ENCODE data around the gene DSCAML1.

DSCAML1 gene

GRCh38 chr11:117690484-117691217 is 106.4 kb downstream of the DSCAML1 start:
- no peak overlapping the region for H3K4me3 ChIP-seq (ENCODE audit: low read length)
- WGBS (ENCODE audit: insufficient coverage, insufficient read length): no CpG with 5 or more reads among the region's 8 CpGs
- H3K27ac ChIP-seq (ENCODE audit: low read length): no peak overlapping the region
- no peaks in the 10 kb centered on the region for H3K27me3 ChIP-seq (ENCODE audit: control insufficient read depth, insufficient read depth, low read length)
- H3K36me3 ChIP-seq (ENCODE audit: control insufficient read depth, insufficient read depth, low read length): no peaks in the 10 kb centered on the region
- H3K9me3 ChIP-seq (ENCODE audit: control insufficient read depth, insufficient read depth, low read length): no peaks in the 10 kb centered on the region
- no peaks in the 10 kb centered on the region for H3K4me1 ChIP-seq (ENCODE audit: control insufficient read depth, insufficient read depth, low read length)
- DNase-seq (ENCODE audit: low read depth, low spot score): no peak

GRCh38 chr11:117688255-117688797 is 108.7 kb downstream of the DSCAML1 start:
- no peak overlapping the region for H3K27ac ChIP-seq (ENCODE audit: low read length)
- H3K4me1 ChIP-seq (ENCODE audit: control insufficient read depth, insufficient read depth, low read length): no peaks in the 10 kb centered on the region
- DNase-seq (ENCODE audit: low read depth, low spot score): no peak
- H3K4me3 ChIP-seq (ENCODE audit: low read length): no peak overlapping the region
- H3K9me3 ChIP-seq (ENCODE audit: control insufficient read depth, insufficient read depth, low read length): no peaks in the 10 kb centered on the region
- no peaks in the 10 kb centered on the region for H3K36me3 ChIP-seq (ENCODE audit: control insufficient read depth, insufficient read depth, low read length)
- no peaks in the 10 kb centered on the region for H3K27me3 ChIP-seq (ENCODE audit: control insufficient read depth, insufficient read depth, low read length)
- WGBS (ENCODE audit: insufficient coverage, insufficient read length): no CpG with 5 or more reads among the region's 3 CpGs

GRCh38 chr11:117687776-117688175 is 109.2 kb downstream of the DSCAML1 start:
- no CpG with 5 or more reads among the region's 6 CpGs for WGBS (ENCODE audit: insufficient coverage, insufficient read length)
- H3K27ac ChIP-seq (ENCODE audit: low read length): no peak overlapping the region
- H3K27me3 ChIP-seq (ENCODE audit: control insufficient read depth, insufficient read depth, low read length): no peaks in the 10 kb centered on the region
- no peaks in the 10 kb centered on the region for H3K9me3 ChIP-seq (ENCODE audit: control insufficient read depth, insufficient read depth, low read length)
- DNase-seq (ENCODE audit: low read depth, low spot score): no peak
- no peaks in the 10 kb centered on the region for H3K4me1 ChIP-seq (ENCODE audit: control insufficient read depth, insufficient read depth, low read length)
- no peaks in the 10 kb centered on the region for H3K36me3 ChIP-seq (ENCODE audit: control insufficient read depth, insufficient read depth, low read length)
- no peak overlapping the region for H3K4me3 ChIP-seq (ENCODE audit: low read length)

GRCh38 chr11:117686711-117687110 is 110.3 kb downstream of the DSCAML1 start:
- H3K27ac ChIP-seq (ENCODE audit: low read length): no peak overlapping the region
- no peaks in the 10 kb centered on the region for H3K36me3 ChIP-seq (ENCODE audit: control insufficient read depth, insufficient read depth, low read length)
- H3K9me3 ChIP-seq (ENCODE audit: control insufficient read depth, insufficient read depth, low read length): no peaks in the 10 kb centered on the region
- no peaks in the 10 kb centered on the region for H3K27me3 ChIP-seq (ENCODE audit: control insufficient read depth, insufficient read depth, low read length)
- no peak overlapping the region for H3K4me3 ChIP-seq (ENCODE audit: low read length)
- H3K4me1 ChIP-seq (ENCODE audit: control insufficient read depth, insufficient read depth, low read length): no peaks in the 10 kb centered on the region
- WGBS (ENCODE audit: insufficient coverage, insufficient read length): no CpG with 5 or more reads among the region's 3 CpGs
- DNase-seq (ENCODE audit: low read depth, low spot score): no peak

- no peaks in the 10 kb centered on the region for H3K36me3 ChIP-seq (ENCODE audit: control insufficient read depth, insufficient read depth, low read length)
- peaks cover 5% of the 10 kb centered on the region for H3K4me1 ChIP-seq (ENCODE audit: control insufficient read depth, insufficient read depth, low read length)
- H3K9me3 ChIP-seq (ENCODE audit: control insufficient read depth, insufficient read depth, low read length): no peaks in the 10 kb centered on the region
- H3K27ac ChIP-seq (ENCODE audit: low read length): no peak overlapping the region
- no peaks in the 10 kb centered on the region for H3K27me3 ChIP-seq (ENCODE audit: control insufficient read depth, insufficient read depth, low read length)
- no CpG with 5 or more reads among the region's 6 CpGs for WGBS (ENCODE audit: insufficient coverage, insufficient read length)
- DNase-seq (ENCODE audit: low read depth, low spot score): no peak
- no peak overlapping the region for H3K4me3 ChIP-seq (ENCODE audit: low read length)
Measured at GRCh38 chr11:117685566-117685965, 111.5 kb downstream of the DSCAML1 start.

GRCh38 chr11:117684731-117685130 is 112.3 kb downstream of the DSCAML1 start:
- Histone ChIP-seq H3K36me3 (ENCODE audit: control insufficient read depth, insufficient read depth, low read length) (no peaks in the 10 kb centered on the region), H3K9me3 (ENCODE audit: control insufficient read depth, insufficient read depth, low read length) (no peaks in the 10 kb centered on the region), H3K4me3 (ENCODE audit: low read length) (no peak overlapping the region), H3K27me3 (ENCODE audit: control insufficient read depth, insufficient read depth, low read length) (no peaks in the 10 kb centered on the region), H3K27ac (ENCODE audit: low read length) (no peak overlapping the region), H3K4me1 (ENCODE audit: control insufficient read depth, insufficient read depth, low read length) (peaks cover 8% of the 10 kb centered on the region)
- no peak for DNase-seq (ENCODE audit: low read depth, low spot score)
- no CpG with 5 or more reads among the region's 4 CpGs for WGBS (ENCODE audit: insufficient coverage, insufficient read length)

- H3K36me3 ChIP-seq (ENCODE audit: control insufficient read depth, insufficient read depth, low read length): no peaks in the 10 kb centered on the region
- H3K4me3 ChIP-seq (ENCODE audit: low read length): no peak overlapping the region
- no peaks in the 10 kb centered on the region for H3K27me3 ChIP-seq (ENCODE audit: control insufficient read depth, insufficient read depth, low read length)
- peaks cover 10% of the 10 kb centered on the region for H3K4me1 ChIP-seq (ENCODE audit: control insufficient read depth, insufficient read depth, low read length)
- H3K27ac ChIP-seq (ENCODE audit: low read length): no peak overlapping the region
- no peak for DNase-seq (ENCODE audit: low read depth, low spot score)
- WGBS (ENCODE audit: insufficient coverage, insufficient read length): no CpG with 5 or more reads among the region's 3 CpGs
- H3K9me3 ChIP-seq (ENCODE audit: control insufficient read depth, insufficient read depth, low read length): no peaks in the 10 kb centered on the region
Measured at GRCh38 chr11:117684111-117684510, 112.9 kb downstream of the DSCAML1 start.

- Histone ChIP-seq H3K36me3 (ENCODE audit: control insufficient read depth, insufficient read depth, low read length) (no peaks in the 10 kb centered on the region), H3K4me1 (ENCODE audit: control insufficient read depth, insufficient read depth, low read length) (peaks cover 13% of the 10 kb centered on the region), H3K27ac (ENCODE audit: low read length) (no peak overlapping the region), H3K27me3 (ENCODE audit: control insufficient read depth, insufficient read depth, low read length) (no peaks in the 10 kb centered on the region), H3K9me3 (ENCODE audit: control insufficient read depth, insufficient read depth, low read length) (no peaks in the 10 kb centered on the region), H3K4me3 (ENCODE audit: low read length) (no peak overlapping the region)
- WGBS (ENCODE audit: insufficient coverage, insufficient read length): no CpG with 5 or more reads among the region's 1 CpG
- no peak for DNase-seq (ENCODE audit: low read depth, low spot score)
Measured at GRCh38 chr11:117681438-117681837, 115.6 kb downstream of the DSCAML1 start.

- Histone ChIP-seq H3K27ac (ENCODE audit: low read length) (no peak overlapping the region), H3K27me3 (ENCODE audit: control insufficient read depth, insufficient read depth, low read length) (no peaks in the 10 kb centered on the region), H3K4me3 (ENCODE audit: low read length) (no peak overlapping the region), H3K9me3 (ENCODE audit: control insufficient read depth, insufficient read depth, low read length) (no peaks in the 10 kb centered on the region), H3K36me3 (ENCODE audit: control insufficient read depth, insufficient read depth, low read length) (no peaks in the 10 kb centered on the region), H3K4me1 (ENCODE audit: control insufficient read depth, insufficient read depth, low read length) (peaks cover 13% of the 10 kb centered on the region)
- DNase-seq (ENCODE audit: low read depth, low spot score): no peak
- no CpG with 5 or more reads among the region's 3 CpGs for WGBS (ENCODE audit: insufficient coverage, insufficient read length)
Measured at GRCh38 chr11:117679461-117679860, 117.6 kb downstream of the DSCAML1 start.

- Histone ChIP-seq H3K27me3 (ENCODE audit: control insufficient read depth, insufficient read depth, low read length) (no peaks in the 10 kb centered on the region), H3K4me1 (ENCODE audit: control insufficient read depth, insufficient read depth, low read length) (peaks cover 13% of the 10 kb centered on the region), H3K27ac (ENCODE audit: low read length) (no peak overlapping the region), H3K36me3 (ENCODE audit: control insufficient read depth, insufficient read depth, low read length) (no peaks in the 10 kb centered on the region), H3K4me3 (ENCODE audit: low read length) (no peak overlapping the region), H3K9me3 (ENCODE audit: control insufficient read depth, insufficient read depth, low read length) (no peaks in the 10 kb centered on the region)
- WGBS (ENCODE audit: insufficient coverage, insufficient read length): no CpG with 5 or more reads among the region's 18 CpGs
- no peak for DNase-seq (ENCODE audit: low read depth, low spot score)
Measured at GRCh38 chr11:117678658-117679406, 118.2 kb downstream of the DSCAML1 start.

Data from iPS DF 6.9 (cell line).